K562 (cell line): ENCODE results near the gene IL34. TPM values are rescaled to one million over a fixed set of nuclear protein-coding genes. Genes with fewer than 3 reads are reported as not detected.

Source experiments
- ATAC-seq: fragments of 200-7000 bp; cut with Tn5 transposase; 3 replicates; pipeline ENCODE4 v1.9.1; 2020; ENCODE audit warnings: moderate library complexity
- BruUV-seq: library from RNA; stranded (reverse); fragments of 400-500 nt; replicated peaks from 2 replicates; lab custom pipeline; 2021; lab: Mats Ljungman, UMichigan
- CTCF ChIA-PET: fragments of 300-600 bp; formaldehyde crosslinking; extraction: SDS; loops from one replicate; lab custom pipeline; 2021; ENCODE audit warnings: low intra/inter-chr PET ratio; lab: Yijun Ruan, JAX
- POLR2A ChIA-PET: fragments of 300-600, 350-650 bp; sonication (Branson Sonifier 250); formaldehyde crosslinking; extraction: SDS; loops from one replicate; lab custom pipeline; 2021; ENCODE audit warnings: antibody characterized with exemption, inconsistent platforms; lab: Yijun Ruan, JAX
- DNase-seq, 4 experiments: peaks; one replicate each; pipeline versions ENCODE4 v3.0.0 to v3.0.0-alpha.2; 2011 to 2018; ENCODE audit warnings: low spot score in 3 of 4, mixed read lengths in 3 of 4; ENCODE audit errors: extremely low read depth in 1 of 4
- FAIRE-seq: peaks from 2 replicates; lab custom pipeline; 2011; peaks lifted over from hg19 to GRCh38; lab: Jason Lieb, UNC
- H2AFZ ChIP-seq: 2 replicates; pipeline ENCODE4 v1.6.0; 2011; ENCODE audit warnings: low read depth, low read length, control low read depth, inconsistent platforms
- H3K27ac ChIP-seq: fragments of 200-600 bp; 3 replicates; pipeline ENCODE4 v1.8.0; 2011; ENCODE audit warnings: low read depth, mild to moderate bottlenecking, control low read depth, inconsistent platforms, low read length, moderate library complexity, mixed read lengths; ENCODE audit errors: extremely low read depth
- H3K27me3 ChIP-seq, 2 experiments: fragments of 300-600 bp in 1 of 2; 2 replicates in 1 of 2; 3 replicates in 1 of 2; pipeline versions ENCODE4 v1.6.0 to v1.8.0; 2011; ENCODE audit warnings: inconsistent platforms in 2 of 2, low read length in 2 of 2, mild to moderate bottlenecking in 1 of 2, mixed read lengths in 1 of 2, moderate library complexity in 1 of 2; ENCODE audit not compliant: control insufficient read depth in 2 of 2, insufficient read depth in 2 of 2
- H3K36me3 ChIP-seq: fragments of 300-600 bp; 3 replicates; pipeline ENCODE4 v1.8.0; 2011; ENCODE audit warnings: mild to moderate bottlenecking, low read length, inconsistent platforms; ENCODE audit not compliant: control insufficient read depth, insufficient read depth
- H3K4me1 ChIP-seq, 2 experiments: fragments of 200-600 bp in 1 of 2; replicated peaks in 1 of 2; 2 replicates in 1 of 2; 3 replicates in 1 of 2; pipeline versions ENCODE4 v1.5.1 to v1.8.0; 2011; ENCODE audit warnings: inconsistent platforms in 2 of 2, low read length in 2 of 2, mild to moderate bottlenecking in 1 of 2, mixed read lengths in 1 of 2, moderate library complexity in 1 of 2; ENCODE audit not compliant: control insufficient read depth in 2 of 2, insufficient read depth in 2 of 2
- H3K4me2 ChIP-seq: 2 replicates; pipeline ENCODE4 v1.6.1; 2011; ENCODE audit warnings: low read length, control low read depth, inconsistent platforms, mixed read lengths; ENCODE audit not compliant: insufficient read depth
- H3K4me3 ChIP-seq: fragments of 200-600 bp; sonication (generic), shearing (Covaris generic); 2 replicates; pipeline ENCODE4 v1.5.1; 2016; ENCODE audit warnings: control low read depth, inconsistent platforms
- H3K79me2 ChIP-seq: fragments of 200-600 bp; 3 replicates; pipeline ENCODE4 v1.8.0; 2011; ENCODE audit warnings: low read length, inconsistent platforms; ENCODE audit not compliant: control insufficient read depth, insufficient read depth
- H3K9ac ChIP-seq, 2 experiments: 2 replicates each; pipeline versions ENCODE4 v1.6.0 to v1.6.1; 2011; ENCODE audit warnings: low read depth in 2 of 2, low read length in 2 of 2, control low read depth in 1 of 2, inconsistent platforms in 1 of 2, mild to moderate bottlenecking in 1 of 2, mixed read lengths in 1 of 2; ENCODE audit not compliant: insufficient read depth in 1 of 2
- H3K9me1 ChIP-seq: one replicate; pipeline ENCODE4 v1.6.0; 2011; ENCODE audit warnings: inconsistent platforms, mild to moderate bottlenecking, low read length, moderate library complexity; ENCODE audit not compliant: control insufficient read depth, insufficient read depth
- H3K9me3 ChIP-seq: replicated peaks from 2 replicates; pipeline ENCODE4 v1.5.1; 2011; ENCODE audit warnings: low read depth, low read length, inconsistent platforms; ENCODE audit not compliant: control insufficient read depth, insufficient read depth
- H4K20me1 ChIP-seq: replicated peaks from 2 replicates; pipeline ENCODE4 v1.6.1; 2011; ENCODE audit warnings: low read length, inconsistent platforms, mixed read lengths; ENCODE audit not compliant: control insufficient read depth, insufficient read depth
- CEBPB ChIP-seq: fragments of 450-650 bp; IDR thresholded peaks from 2 replicates; pipeline ENCODE4 v1.6.1; 2016; ENCODE audit warnings: missing genetic modification characterization, missing compliant biosample characterization
- CEBPG ChIP-seq, 3 experiments: fragments of 200-800 bp in 1 of 3; sonication (Bioruptor generic) in 1 of 3; sonication (generic) in 1 of 3; formaldehyde crosslinking in 1 of 3; IDR thresholded peaks in 2 of 3; conservative IDR thresholded peaks in 1 of 3; 2 replicates each; pipeline versions ENCODE4 v1.6.1 to v1.8.0; 2016 to 2022; ENCODE audit warnings: missing compliant biosample characterization in 2 of 3, missing genetic modification characterization in 2 of 3, mild to moderate bottlenecking in 1 of 3, missing genetic modification reagents in 1 of 3
- ETS2 ChIP-seq: IDR thresholded peaks from 2 replicates; pipeline ENCODE4 v1.6.1; 2016; ENCODE audit warnings: borderline replicate concordance, missing genetic modification characterization, mild to moderate bottlenecking, moderate library complexity, missing compliant biosample characterization; ENCODE audit not compliant: poor library complexity, severe bottlenecking
- GTF2A2 ChIP-seq: IDR thresholded peaks from 2 replicates; pipeline ENCODE4 v1.6.1; 2016; ENCODE audit warnings: mild to moderate bottlenecking, missing genetic modification characterization, missing compliant biosample characterization
- NCOR1 ChIP-seq: fragments of 450-650 bp; IDR thresholded peaks from 2 replicates; pipeline ENCODE4 v1.6.1; 2016; ENCODE audit warnings: mild to moderate bottlenecking, moderate library complexity
- WGBS: fragments of 100-300 bp; shearing (Covaris generic); methylation state at CpG from one replicate; pipeline ENCODE4 v1.1.6; 2016; ENCODE audit warnings: low coverage, mixed read lengths; ENCODE audit not compliant: insufficient coverage; ENCODE audit errors: missing lambda C conversion rate; 5-methylcytosine and 5-hydroxymethylcytosine counted together
- in situ Hi-C: fragments of 300-500 bp; cut with MboI; formaldehyde crosslinking; loops from 4 replicates; pipeline ENCODE4 v1.15.0; 2018; ENCODE audit warnings: inconsistent platforms, mixed read lengths
- intact Hi-C: fragments of 100-400 bp; cut with micrococcal nuclease; formaldehyde crosslinking; loops from 2 replicates; pipeline ENCODE4 v1.14.2; 2022
- polyA plus RNA-seq, 8 experiments: library from polyadenylated mRNA; depleted of rRNA in 4 of 8; stranded (reverse) in 5 of 8; unstranded in 3 of 8; fragments of >200 nt; fragmentation: Nextera tagmentation in 2 of 8; fragmentation: Illumina TruSeq in 1 of 8; extraction: Ambion mirVana in 2 of 8; extraction: Trizol in 1 of 8; gene quantifications; 2 replicates each; pipeline versions ENCODE4 v1.2.1 to v1.2.3, GENCODE V29; 2011 to 2014; ENCODE audit warnings: inconsistent platforms in 1 of 8, missing spikeins in 1 of 8
- total RNA-seq, 7 experiments: library from RNA; depleted of rRNA in 6 of 7; stranded (reverse); fragments of >200 nt in 6 of 7; fragmentation: Illumina TruSeq in 2 of 7; extraction: Trizol in 2 of 7; gene quantifications; 2 replicates each; pipeline versions ENCODE4 v1.2.1 to v1.2.3, GENCODE V29; 2011 to 2021; ENCODE audit warnings: low replicate concordance in 1 of 7
- TF ChIP-seq, protein P1 (sequence below), 3 experiments: fragments of 200-800 bp in 1 of 3; fragments of 250-450 bp in 1 of 3; fragments of 450-650 bp in 1 of 3; sonication (Bioruptor Pico) in 1 of 3; sonication (Bioruptor generic) in 1 of 3; formaldehyde crosslinking in 1 of 3; IDR thresholded peaks; 2 replicates each; pipeline versions ENCODE4 v1.6.1 to v1.8.0; 2016 to 2022; ENCODE audit warnings: mild to moderate bottlenecking in 2 of 3, missing genetic modification characterization in 2 of 3, missing compliant biosample characterization in 1 of 3, moderate library complexity in 1 of 3

The IL34 gene
- total and polyA plus RNA-seq, 9 of the 15 experiments (the other 6 are each of a cell fraction or from before 2014, with no cell fraction given): 0.07 to 0.18 (median 0.10) TPM; not detected in 6

DNA sequence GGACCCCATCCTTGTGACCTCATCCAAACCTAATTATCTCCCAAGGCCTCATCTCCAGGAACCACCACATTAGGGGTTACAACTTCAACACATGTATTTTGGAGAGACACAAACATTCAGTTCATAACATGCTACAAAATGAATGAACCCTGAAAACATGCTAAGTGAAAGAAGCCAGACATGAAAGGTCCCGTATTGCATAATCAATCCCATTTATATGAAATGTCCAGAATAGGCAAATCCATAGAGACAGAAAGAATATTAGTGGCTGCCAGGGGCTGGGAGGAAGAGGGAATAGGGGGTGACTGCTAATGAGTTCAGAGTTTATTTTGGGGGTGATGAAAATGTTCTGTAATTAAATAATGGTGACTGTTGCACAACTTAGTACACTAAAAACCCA lies 3.7 kb upstream of the IL34 start:
- WGBS: 0% methylated on average over 1 of the region's 1 CpG
- H3K9me3 ChIP-seq: no peaks in the 10 kb centered on the region
- DNase-seq: no peak
- POLR2A ChIA-PET: interaction anchor here (0.9 kb wide), 1 partner anchor 9 kb away, joined by 3 read pairs; no protein-coding TSS in a partner anchor
- H3K27me3 ChIP-seq: peaks cover 20 to 50% of the 10 kb centered on the region in 2 experiments; a peak in 4 of 5 replicates
- H3K9ac ChIP-seq: no peak overlapping the region
- no peak for ATAC-seq
- H3K79me2 ChIP-seq: no peaks in the 10 kb centered on the region
- FAIRE-seq: no peak
- no peak overlapping the region for H3K4me2 ChIP-seq
- no TSS peak for BruUV-seq
- H3K36me3 ChIP-seq: no peaks in the 10 kb centered on the region
- H4K20me1 ChIP-seq: no peaks in the 10 kb centered on the region; the same call in 1 of the 2 replicates
- in situ Hi-C loops (no loop called here), intact Hi-C loops (no loop called here)
- H2AFZ ChIP-seq: no peak overlapping the region
- CTCF ChIA-PET: no interaction called here
- no peak overlapping the region for H3K4me3 ChIP-seq
- H3K9me1 ChIP-seq: no peaks in the 10 kb centered on the region
- H3K27ac ChIP-seq: no peak overlapping the region
- peaks cover 0 to 12% of the 10 kb centered on the region in 2 experiments; a peak in 2 of 5 replicates for H3K4me1 ChIP-seq
- TF ChIP-seq, protein P1, sequence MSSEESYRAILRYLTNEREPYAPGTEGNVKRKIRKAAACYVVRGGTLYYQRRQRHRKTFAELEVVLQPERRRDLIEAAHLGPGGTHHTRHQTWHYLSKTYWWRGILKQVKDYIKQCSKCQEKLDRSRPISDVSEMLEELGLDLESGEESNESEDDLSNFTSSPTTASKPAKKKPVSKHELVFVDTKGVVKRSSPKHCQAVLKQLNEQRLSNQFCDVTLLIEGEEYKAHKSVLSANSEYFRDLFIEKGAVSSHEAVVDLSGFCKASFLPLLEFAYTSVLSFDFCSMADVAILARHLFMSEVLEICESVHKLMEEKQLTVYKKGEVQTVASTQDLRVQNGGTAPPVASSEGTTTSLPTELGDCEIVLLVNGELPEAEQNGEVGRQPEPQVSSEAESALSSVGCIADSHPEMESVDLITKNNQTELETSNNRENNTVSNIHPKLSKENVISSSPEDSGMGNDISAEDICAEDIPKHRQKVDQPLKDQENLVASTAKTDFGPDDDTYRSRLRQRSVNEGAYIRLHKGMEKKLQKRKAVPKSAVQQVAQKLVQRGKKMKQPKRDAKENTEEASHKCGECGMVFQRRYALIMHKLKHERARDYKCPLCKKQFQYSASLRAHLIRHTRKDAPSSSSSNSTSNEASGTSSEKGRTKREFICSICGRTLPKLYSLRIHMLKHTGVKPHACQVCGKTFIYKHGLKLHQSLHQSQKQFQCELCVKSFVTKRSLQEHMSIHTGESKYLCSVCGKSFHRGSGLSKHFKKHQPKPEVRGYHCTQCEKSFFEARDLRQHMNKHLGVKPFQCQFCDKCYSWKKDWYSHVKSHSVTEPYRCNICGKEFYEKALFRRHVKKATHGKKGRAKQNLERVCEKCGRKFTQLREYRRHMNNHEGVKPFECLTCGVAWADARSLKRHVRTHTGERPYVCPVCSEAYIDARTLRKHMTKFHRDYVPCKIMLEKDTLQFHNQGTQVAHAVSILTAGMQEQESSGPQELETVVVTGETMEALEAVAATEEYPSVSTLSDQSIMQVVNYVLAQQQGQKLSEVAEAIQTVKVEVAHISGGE (CRISPR knock-in tag; IDR thresholded peaks at IDR 0.05): no peak
- no peak for TF ChIP-seq CEBPG (CRISPR knock-in tag; IDR thresholded peaks at IDR 0.05)
- TF ChIP-seq CEBPG (tag; conservative IDR thresholded peaks at IDR 0.05 in 1 of 2, IDR thresholded peaks at IDR 0.05 in 1 of 2): peak; percentile 49 to 78
- no peak for TF ChIP-seq ETS2 (tag)
- no peak for TF ChIP-seq NCOR1
- TF ChIP-seq GTF2A2 (tag): no peak
- peak; percentile 72 for TF ChIP-seq CEBPB
